ENCODE data around the gene ABHD17A. TPM values are rescaled to one million over a fixed set of nuclear protein-coding genes. Genes with fewer than 3 reads are reported as not detected.

ABHD17A gene
- total and polyA plus RNA-seq, 9 of the 15 experiments (the other 6 are each of a cell fraction or from before 2014, with no cell fraction given): 0.04 to 135 (median 21.8) TPM; not detected in 1

DNA sequence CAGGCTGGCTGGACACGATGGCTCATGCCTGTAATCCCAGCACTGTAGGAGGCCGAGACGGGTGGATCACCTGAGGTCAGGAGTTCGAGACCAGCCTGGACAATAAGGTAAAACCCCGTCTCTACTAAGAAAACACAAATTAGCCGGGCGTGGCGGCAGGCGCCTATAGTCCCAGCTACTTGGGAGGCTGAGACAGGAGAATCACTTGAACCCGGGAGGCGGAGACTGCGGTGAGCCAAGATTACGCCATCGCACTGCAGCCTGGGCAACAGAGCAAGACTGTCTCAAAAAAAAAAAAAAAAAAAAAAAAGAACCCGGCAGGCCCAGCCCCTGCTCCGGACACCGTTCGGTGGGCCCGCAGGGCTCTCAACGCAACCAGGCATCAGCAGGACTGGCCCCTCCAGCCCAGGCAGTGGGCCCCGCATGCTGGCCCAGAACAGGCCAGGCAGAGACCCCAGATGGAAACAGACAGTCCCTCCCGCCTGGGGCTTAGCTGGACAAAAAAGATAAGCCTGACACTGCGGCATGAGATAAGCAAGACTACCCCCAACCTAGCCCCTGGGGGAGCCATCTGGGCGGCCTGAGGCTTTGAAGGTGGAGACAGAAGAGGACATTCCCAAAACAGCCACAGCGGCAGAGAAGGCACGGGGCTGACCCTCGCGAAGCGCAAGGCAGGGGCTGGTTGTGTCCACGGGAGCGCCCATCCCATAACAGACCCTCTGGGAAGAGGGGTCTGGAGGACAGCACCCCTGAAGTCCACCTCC is 48.7 kb downstream of the ABHD17A start (continued):
- TF ChIP-seq TAF15 (IDR thresholded peaks at IDR 0.05; ENCODE audit: low read depth, low read length) (no peak), C11orf30 (IDR thresholded peaks at IDR 0.05; ENCODE audit: low read depth) (no peak), ZNF644 (tag; IDR thresholded peaks at IDR 0.05; ENCODE audit: low read depth) (no peak; the same call in 1 of the 2 replicates), SMARCB1 (IDR thresholded peaks at IDR 0.05; ENCODE audit: insufficient read length, low read depth) (no peak), ZNF561 (CRISPR knock-in tag; conservative IDR thresholded peaks at IDR 0.05) (no peak), ZNF551 (CRISPR knock-in tag; IDR thresholded peaks at IDR 0.05) (no peak), EHMT2 (IDR thresholded peaks at IDR 0.05) (no peak), NKRF (IDR thresholded peaks at IDR 0.05; ENCODE audit: borderline replicate concordance) (no peak), ZKSCAN1 (IDR thresholded peaks at IDR 0.05; ENCODE audit: low read depth, low read length) (no peak), ZKSCAN3 (CRISPR knock-in tag; IDR thresholded peaks at IDR 0.05) (no peak), GTF2A2 (tag; IDR thresholded peaks at IDR 0.05) (no peak), HINFP (tag; conservative IDR thresholded peaks at IDR 0.05; ENCODE audit: low read depth) (no peak), GMEB1 (CRISPR knock-in tag; IDR thresholded peaks at IDR 0.05) (no peak), ZNF23 (CRISPR knock-in tag; IDR thresholded peaks at IDR 0.05) (no peak), MEF2A (IDR thresholded peaks at IDR 0.05; ENCODE audit: control insufficient read depth, low read depth, low read length) (no peak), MAFK (IDR thresholded peaks at IDR 0.05; ENCODE audit: low read length) (no peak), CXXC5 (CRISPR knock-in tag; IDR thresholded peaks at IDR 0.05) (peak; percentile 86), BRF1 (IDR thresholded peaks at IDR 0.05; ENCODE audit: borderline replicate concordance, extremely low read depth, insufficient read length) (no peak), TOE1 (IDR thresholded peaks at IDR 0.05; ENCODE audit: borderline replicate concordance) (no peak), TOE1 (CRISPR knock-in tag; IDR thresholded peaks at IDR 0.05; ENCODE audit: borderline replicate concordance, low read depth) (no peak), ATF7 (IDR thresholded peaks at IDR 0.05) (peak; percentile 89), TCF3 (CRISPR knock-in tag; IDR thresholded peaks at IDR 0.05) (peak; percentile 96)
- TF ChIP-seq, protein P1, sequence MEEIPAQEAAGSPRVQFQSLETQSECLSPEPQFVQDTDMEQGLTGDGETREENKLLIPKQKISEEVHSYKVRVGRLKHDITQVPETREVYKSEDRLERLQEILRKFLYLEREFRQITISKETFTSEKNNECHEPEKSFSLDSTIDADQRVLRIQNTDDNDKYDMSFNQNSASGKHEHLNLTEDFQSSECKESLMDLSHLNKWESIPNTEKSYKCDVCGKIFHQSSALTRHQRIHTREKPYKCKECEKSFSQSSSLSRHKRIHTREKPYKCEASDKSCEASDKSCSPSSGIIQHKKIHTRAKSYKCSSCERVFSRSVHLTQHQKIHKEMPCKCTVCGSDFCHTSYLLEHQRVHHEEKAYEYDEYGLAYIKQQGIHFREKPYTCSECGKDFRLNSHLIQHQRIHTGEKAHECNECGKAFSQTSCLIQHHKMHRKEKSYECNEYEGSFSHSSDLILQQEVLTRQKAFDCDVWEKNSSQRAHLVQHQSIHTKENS (CRISPR knock-in tag; IDR thresholded peaks at IDR 0.05): no peak

Data from K562 (cell line).